Right lobe of liver (tissue), 4 donors: ENCODE data around the gene ARIH2.

ENCODE experiments used
- POLR2A ChIP-seq: fragments of 450-650 bp; IDR thresholded peaks from one replicate; pipeline ENCODE4 v1.6.1; 2017; ENCODE audit warnings: antibody characterized with exemption, mild to moderate bottlenecking
- TF ChIP-seq, protein P1 (sequence below), 4 donors: fragments of 200-600 bp in 3 of 4; fragments of 450-650 bp in 1 of 4; IDR thresholded peaks; one replicate each; pipeline versions ENCODE4 v1.5.1 to v1.8.0; 2016 to 2022; ENCODE audit warnings: antibody characterized with exemption in 4 of 4, mild to moderate bottlenecking in 2 of 4
- donor health status: DM: no; HTN: no; CAD: no.
- donor health status: DM: no; HTN: no; CAD: no.
- donor health status: DM: no; HTN: yes; CAD: no.

DNA sequence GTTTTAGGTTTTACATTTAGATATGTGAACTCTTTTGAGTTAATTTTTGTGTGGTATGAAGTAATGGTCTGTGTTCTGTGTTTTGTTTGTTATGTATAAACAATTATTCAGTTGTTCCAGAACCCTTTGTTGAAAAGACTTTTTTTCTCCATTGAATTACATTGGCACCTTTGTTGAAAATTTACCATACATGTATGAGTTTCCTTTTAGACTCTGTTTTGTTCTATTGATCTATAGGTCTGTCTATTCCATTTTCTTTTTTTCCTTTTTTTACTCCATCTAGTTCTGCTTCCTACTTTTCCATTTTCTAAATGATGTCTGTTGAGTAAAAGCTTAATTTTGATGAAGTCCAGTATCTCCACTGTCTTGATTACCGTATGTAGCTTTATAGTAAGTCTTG, 31.4 kb downstream of the ARIH2 start:
- TF ChIP-seq POLR2A = no peak
- TF ChIP-seq, protein P1, sequence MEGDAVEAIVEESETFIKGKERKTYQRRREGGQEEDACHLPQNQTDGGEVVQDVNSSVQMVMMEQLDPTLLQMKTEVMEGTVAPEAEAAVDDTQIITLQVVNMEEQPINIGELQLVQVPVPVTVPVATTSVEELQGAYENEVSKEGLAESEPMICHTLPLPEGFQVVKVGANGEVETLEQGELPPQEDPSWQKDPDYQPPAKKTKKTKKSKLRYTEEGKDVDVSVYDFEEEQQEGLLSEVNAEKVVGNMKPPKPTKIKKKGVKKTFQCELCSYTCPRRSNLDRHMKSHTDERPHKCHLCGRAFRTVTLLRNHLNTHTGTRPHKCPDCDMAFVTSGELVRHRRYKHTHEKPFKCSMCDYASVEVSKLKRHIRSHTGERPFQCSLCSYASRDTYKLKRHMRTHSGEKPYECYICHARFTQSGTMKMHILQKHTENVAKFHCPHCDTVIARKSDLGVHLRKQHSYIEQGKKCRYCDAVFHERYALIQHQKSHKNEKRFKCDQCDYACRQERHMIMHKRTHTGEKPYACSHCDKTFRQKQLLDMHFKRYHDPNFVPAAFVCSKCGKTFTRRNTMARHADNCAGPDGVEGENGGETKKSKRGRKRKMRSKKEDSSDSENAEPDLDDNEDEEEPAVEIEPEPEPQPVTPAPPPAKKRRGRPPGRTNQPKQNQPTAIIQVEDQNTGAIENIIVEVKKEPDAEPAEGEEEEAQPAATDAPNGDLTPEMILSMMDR (IDR thresholded peaks at IDR 0.05) = no peak
